ENCODE results near the gene CTSZ. TPM values are rescaled to one million over a fixed set of nuclear protein-coding genes. Genes with fewer than 3 reads are reported as not detected.
"Not testable (repeated sequence)": the region's sequence is repeated elsewhere in the genome, so short reads cannot be mapped to it uniquely, and the experiment has no call there.

Gene CTSZ
- total RNA-seq (2014; rRNA removed; shearing (Covaris generic)), result 12.4 and 14.9 TPM in 2 replicates

GRCh38 chr20:59006864-59007664, at the start of gene CTSZ:
CTSZ (minus strand) TSS chr20:59007254; CDS start chr20:59007128, 126 bp downstream.
- no peak for DNase-seq (ENCODE audit: low read depth)

- DNase-seq (ENCODE audit: low read depth), result no peak
Observed at GRCh38 chr20:59055302-59055701, 48.2 kb upstream of the CTSZ start.

- no peak for DNase-seq (ENCODE audit: low read depth)
Observed at GRCh38 chr20:59051666-59052185, 44.7 kb upstream of the CTSZ start.

- no peak for DNase-seq (ENCODE audit: low read depth)
Observed at GRCh38 chr20:59050437-59050836, 43.4 kb upstream of the CTSZ start.

GRCh38 chr20:59048681-59049030, 41.6 kb upstream of the CTSZ start:
- DNase-seq (ENCODE audit: low read depth), result no peak

GRCh38 chr20:59047938-59048680, 41.1 kb upstream of the CTSZ start:
- peak; percentile 34 for DNase-seq (ENCODE audit: low read depth)

- DNase-seq (ENCODE audit: low read depth), result no peak
Observed at GRCh38 chr20:59046862-59047261, 39.8 kb upstream of the CTSZ start.

- no peak for DNase-seq (ENCODE audit: low read depth)
Observed at GRCh38 chr20:59044796-59045195, 37.7 kb upstream of the CTSZ start.

GRCh38 chr20:59044295-59044694, 37.2 kb upstream of the CTSZ start:
- no peak for DNase-seq (ENCODE audit: low read depth)

GRCh38 chr20:59043698-59044097, 36.6 kb upstream of the CTSZ start:
- DNase-seq (ENCODE audit: low read depth), result peak; percentile 55

GRCh38 chr20:59042796-59043631, 36.0 kb upstream of the CTSZ start:
- peak; percentile 93 for DNase-seq (ENCODE audit: low read depth)

GRCh38 chr20:59042151-59042795, 35.2 kb upstream of the CTSZ start, which contains the start of gene PRELID3B:
PRELID3B (minus strand) TSS chr20:59042786; CDS start chr20:59042730, 56 bp downstream.
- peak; percentile 24 for DNase-seq (ENCODE audit: low read depth)

GRCh38 chr20:59041487-59041886, 34.4 kb upstream of the CTSZ start:
- DNase-seq (ENCODE audit: low read depth), result not testable (repeated sequence)

- DNase-seq (ENCODE audit: low read depth), result no peak
Observed at GRCh38 chr20:59040667-59041066, 33.6 kb upstream of the CTSZ start.

GRCh38 chr20:59039233-59039632, 32.2 kb upstream of the CTSZ start:
- no peak for DNase-seq (ENCODE audit: low read depth)

- DNase-seq (ENCODE audit: low read depth), result no peak
Observed at GRCh38 chr20:59037386-59037785, 30.3 kb upstream of the CTSZ start.

- no peak for DNase-seq (ENCODE audit: low read depth)
Observed at GRCh38 chr20:59035381-59035780, 28.3 kb upstream of the CTSZ start.

GRCh38 chr20:59033616-59034165, 26.6 kb upstream of the CTSZ start:
- DNase-seq (ENCODE audit: low read depth), result no peak

- DNase-seq (ENCODE audit: low read depth), result no peak
Observed at GRCh38 chr20:59033093-59033492, 26.0 kb upstream of the CTSZ start.

- DNase-seq (ENCODE audit: low read depth), result peak; percentile 74
Observed at GRCh38 chr20:59032713-59033059, 25.6 kb upstream of the CTSZ start.

Measured in M059J (cell line).